Right hindlimb (tissue), 1 donor: ENCODE measurements around the gene C6orf62.
"Not testable (repeated sequence)": the region's sequence is repeated elsewhere in the genome, so short reads cannot be mapped to it uniquely, and the experiment has no call there.

ENCODE experiments used
- DNase-seq: peaks from one replicate; pipeline ENCODE4 v3.0.0-alpha.2; 2018

Gene C6orf62

DNA sequence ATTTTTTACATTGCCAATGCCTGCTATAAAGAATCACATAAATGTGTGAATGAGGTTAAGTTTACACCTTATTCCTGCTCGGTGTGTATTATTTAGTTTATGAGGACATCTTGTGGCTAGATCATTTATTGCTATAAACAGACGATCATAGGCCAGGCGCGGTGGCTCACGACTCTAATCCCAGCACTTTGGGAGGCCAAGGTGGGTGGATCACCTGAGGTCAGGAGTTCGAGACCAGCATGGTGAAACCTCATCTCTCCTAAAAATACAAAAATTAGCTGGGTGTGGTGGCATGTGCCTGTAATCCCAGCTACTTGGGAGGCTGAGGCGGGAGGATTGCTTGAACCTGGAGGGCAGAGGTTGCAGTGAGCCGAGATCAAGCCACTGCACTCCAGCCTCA lies 23.3 kb downstream of the C6orf62 start:
- not testable (repeated sequence) for DNase-seq

DNA sequence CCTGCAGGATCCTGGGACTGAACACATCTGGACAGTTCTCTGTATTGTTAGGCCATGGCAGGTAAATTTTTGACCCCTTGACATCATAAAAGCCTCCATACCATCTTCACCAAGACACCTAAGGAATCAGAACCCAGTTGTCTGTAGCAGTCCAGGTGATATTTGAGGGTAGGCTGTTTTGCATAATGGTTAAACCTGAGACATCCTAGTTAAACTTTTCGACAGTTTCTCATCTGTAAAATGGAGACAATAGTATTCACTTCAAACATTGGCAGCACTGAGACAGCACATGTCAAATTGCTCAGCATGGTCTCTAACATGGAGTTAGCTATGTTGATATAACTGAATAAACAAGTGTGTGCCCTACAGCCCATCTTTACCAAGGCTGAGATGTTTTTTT lies 24.8 kb downstream of the C6orf62 start:
- no peak for DNase-seq

DNA sequence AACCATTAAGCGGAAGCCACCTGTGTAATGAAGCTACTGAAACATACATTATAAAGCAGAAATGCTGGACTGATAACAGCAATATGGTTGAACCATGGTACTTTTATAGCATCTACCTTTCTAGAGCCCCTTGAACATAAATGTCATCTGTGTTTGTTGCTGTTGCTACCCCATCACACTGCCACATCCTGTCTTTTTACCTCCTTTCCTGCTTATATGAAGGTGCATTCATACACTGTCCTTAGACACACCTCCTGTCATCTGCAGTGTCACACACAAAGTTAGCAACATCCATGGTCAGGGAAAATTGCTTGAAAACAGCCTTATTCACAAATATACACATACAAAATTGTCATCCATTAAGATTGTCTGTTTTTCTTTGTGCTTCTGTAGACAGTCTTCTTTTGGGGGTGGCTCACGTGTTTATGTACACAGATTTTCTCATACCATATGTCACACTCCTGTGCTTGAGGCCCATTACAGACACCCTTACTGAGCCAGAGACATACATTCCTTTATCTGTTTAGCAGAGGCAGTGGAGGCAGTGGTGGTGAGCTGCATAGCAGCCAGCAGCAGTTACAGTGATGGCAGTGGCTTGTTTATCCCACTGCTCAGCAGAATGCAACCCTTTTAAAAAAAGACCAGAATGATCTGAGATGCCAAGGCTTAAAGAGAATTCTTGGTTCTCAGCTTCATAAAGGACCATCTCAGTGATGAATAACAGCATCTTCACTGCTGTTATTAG lies 25.9 kb downstream of the C6orf62 start:
- no peak for DNase-seq

DNA sequence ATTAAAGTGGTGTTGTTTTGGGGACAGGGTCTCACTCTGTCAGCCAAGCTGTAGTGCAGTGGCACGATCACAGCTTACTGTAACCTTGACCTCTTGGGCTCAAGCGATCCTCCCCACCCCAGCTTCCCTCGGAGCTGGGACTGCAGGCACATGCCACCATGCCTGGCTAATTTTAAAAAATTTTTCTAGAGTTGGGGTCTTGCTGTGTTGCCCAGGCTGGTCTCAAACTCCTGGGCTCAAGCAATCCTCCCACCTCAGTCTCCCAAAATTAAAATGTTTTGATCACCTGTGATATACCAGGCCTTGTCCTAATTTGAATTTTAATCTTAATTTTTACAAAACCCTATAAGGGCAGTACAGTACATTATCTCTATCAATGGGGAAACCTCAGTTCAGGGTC lies 26.5 kb downstream of the C6orf62 start:
- DNase-seq, result no peak

DNA sequence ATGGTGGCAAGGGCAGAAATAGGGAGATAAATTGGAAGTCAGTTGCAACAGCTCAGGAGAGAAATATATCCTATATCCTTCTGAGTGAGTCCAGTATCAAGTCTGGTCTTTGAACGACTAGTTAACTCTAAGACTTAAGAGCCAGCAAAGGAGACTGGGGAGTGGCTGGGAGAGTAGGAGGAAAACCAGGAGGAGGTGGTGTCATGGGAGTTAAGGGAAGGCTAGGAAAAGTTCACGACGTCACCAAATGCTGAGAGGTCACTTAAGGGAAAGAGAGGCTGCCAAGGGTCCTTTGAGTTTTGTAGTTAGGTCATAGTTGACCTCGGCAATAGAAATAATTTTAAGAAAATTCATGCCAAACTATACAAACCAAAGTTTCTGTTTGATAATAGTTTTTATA lies 27.0 kb downstream of the C6orf62 start:
- DNase-seq, result no peak

DNA sequence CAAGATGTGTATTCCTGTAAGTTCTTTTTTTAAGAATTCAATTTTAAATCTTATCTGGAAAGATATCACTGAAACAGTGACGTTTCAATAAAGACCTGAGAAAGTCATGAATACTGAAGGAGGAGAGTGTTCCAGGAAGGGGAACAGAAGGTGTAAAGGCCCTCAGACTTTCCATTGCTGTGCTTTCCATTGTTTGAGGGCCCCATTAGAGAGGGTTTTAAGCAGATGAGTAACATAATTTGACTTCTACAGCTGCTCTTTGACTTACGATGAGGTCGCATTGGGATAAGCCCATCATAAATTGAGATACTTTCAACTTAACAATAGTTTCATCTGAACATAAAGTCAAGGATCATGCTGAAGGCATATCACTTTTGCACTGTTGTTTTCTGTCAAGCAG lies 27.4 kb downstream of the C6orf62 start:
- no peak for DNase-seq

DNA sequence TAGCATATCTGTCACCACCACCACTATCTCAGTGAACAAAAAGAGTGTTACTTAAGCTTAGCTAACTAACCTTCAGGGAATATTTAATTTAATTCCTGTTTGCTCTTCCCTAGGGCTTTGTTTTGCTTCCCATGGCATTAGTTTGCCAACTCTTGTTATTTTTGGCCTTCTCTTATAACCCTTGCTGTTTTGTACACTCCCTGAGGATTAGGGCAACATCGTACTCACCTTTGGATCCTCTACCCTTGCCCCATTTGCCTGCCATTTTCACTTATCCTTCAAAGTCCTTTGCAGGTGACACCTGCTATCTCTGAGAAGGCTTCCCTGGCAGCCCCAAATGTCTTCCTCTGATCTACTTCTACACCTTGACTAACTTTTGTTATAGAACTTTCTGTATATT lies 28.4 kb downstream of the C6orf62 start:
- no peak for DNase-seq

DNA sequence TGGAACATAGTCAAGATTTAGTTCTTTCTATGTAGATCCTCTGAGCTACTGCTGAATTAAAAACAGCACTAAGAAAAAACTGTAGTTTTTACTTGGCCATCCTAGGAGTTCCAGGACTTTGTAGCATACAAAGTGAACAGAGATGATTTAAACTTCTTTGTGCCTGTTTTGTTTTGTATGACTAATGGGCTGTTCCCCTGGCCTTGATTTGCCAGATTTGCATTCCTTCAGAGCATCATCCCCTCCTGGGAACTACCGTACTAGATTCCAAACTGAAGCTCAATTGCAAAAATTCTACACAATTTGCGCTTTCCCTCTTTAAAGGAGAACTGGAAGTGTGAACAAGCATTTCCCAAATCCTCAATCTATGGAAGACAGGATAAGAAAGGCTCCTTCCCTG lies 29.0 kb downstream of the C6orf62 start:
- DNase-seq, result no peak

DNA sequence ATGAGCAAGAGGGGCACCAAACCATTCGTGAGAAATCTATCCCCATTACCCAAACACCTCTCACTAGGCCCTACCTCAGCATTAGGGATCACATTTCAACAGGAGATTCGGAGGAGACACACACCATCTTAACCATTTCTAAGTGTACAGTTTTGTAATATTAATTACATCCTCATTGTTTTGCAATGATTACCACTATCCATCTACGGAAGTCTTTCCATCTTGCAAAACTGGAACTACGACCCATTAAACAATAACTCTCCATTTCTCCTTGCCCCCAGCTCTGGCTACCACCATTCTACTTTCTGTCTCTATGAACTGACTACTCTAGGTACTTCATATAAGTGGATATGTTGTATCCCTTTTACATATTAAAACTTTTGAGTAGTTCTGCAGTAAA lies 32.0 kb downstream of the C6orf62 start:
- DNase-seq, result no peak

DNA sequence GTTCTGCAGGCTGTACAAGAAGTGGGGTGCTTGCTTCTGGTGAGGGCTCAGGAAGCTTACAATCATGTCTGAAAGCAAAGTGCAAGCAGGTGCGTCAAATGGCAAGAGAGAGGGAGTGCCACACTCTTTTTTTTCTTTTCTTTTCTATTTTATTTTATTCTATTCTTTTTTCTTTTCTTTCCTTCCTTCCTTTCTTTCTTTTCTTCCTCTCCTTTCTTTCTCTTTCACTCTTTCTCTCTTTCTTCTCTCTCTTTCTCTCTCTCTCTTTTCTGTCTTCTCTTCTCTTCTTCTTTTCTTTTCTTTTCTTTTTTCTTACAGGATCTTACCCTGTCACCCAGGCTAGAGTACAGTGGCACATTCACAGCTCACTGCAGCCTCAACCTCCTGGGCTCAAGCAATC lies 32.5 kb downstream of the C6orf62 start:
- DNase-seq, result no peak

DNA sequence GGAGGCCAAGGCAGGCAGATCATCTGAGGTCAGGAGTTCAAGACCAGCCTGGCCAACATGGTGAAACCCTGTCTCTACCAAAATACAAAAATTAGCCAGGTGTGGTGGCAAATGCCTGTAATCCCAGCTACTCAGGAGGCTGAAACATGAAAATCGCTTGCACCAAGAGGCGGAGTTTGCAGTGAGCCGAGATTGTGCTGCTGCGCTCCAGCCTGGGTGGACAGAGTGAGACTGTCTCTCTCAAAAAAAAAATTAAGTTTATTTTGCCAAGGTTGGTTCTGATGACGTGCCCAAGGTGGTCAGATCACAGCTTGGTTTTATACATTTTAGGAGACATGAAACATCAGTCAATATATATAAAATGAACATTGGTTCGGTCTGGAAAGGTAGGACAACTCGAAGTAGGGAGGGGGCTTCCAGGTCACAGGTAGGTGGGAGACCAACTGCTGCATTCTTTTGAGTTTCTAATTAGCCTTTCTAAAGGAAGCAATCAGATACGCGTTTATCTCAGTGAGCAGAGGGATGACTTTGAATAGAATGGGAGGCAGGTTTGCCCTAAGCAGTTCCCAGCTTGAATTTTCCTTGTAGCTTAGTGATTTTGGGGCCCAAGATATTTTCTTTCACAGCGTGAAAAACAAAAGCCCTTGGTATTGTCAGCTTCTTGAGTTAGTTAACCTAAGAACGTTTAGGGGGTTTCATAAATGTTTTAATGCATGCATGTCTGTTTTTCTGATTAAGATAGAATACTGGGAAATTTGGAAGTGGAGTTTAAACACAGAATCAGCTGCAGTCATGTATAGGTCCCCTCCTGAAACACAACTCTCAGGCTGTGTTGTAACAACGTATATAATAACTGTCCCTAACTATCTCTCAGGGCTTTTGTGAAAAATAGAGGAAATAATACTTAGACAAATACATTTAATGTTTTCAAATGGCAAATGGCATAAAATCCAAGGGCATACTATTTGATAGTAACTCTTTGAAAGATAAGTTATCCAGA lies 35.4 kb downstream of the C6orf62 start:
- no peak for DNase-seq

DNA sequence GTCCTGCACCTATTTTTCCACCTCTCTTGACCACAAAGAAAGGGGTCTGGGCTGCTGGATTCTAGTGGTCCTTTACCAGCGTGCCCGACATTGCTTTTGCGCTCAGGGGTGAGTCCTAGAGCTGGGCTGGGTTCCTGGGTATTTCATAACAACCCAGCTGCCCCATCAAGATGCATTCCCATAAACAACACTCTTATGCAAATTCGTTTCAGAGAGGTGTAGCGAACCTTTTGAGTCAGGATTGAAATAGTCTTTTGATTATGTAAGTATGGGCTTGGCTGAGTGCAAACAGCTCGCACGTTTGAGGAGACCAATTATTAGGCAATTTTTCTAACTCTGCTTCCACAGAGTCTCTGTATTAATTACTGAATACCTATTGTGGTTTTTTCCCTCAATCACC lies 38.4 kb downstream of the C6orf62 start:
- no peak for DNase-seq

DNA sequence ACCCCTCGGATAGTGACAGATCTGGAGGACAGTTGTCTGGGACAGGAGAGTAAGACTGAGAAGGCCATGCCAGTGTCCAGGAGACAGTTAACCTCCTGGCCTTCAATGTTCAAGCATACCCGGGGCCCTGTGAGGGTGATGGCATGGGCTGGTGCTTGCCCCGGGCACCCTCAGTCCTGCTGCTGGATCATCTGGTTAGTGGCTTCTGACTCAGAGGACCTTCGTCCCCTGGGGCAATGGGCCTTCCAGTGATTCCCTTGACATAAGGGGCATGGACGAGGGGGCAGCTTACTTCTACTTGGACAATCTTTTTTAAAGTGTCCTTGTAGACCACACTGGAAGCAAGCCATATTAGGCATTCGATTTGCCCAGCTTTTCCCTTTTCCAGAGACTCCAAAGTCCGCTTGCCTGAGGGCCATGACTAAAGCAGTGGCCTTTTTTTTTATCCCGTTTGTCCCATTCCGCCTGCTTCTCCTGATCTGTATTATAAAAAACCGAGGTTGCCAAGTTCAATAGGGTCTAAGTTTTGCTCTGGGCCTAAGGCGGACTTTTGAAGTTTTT lies 40.1 kb downstream of the C6orf62 start:
- not testable (repeated sequence) for DNase-seq

DNA sequence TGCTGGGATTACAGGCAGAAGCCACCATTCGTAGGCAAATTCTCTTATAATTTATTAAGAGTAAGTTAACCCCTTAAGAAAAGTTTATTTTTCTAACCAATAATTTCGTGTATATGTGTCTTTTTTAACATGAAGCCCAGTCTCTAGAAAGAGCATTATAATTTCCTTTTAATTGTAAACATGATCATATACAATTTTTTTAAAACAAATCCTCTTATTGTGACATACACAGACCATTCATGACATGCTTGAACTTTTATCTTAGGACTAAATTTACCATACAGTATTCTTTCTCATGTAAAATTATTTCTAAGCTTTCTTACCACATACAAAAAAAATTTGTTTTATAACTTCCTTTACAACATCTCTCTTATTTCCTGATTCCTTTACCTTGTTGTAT lies 45.3 kb downstream of the C6orf62 start:
- DNase-seq, result no peak

DNA sequence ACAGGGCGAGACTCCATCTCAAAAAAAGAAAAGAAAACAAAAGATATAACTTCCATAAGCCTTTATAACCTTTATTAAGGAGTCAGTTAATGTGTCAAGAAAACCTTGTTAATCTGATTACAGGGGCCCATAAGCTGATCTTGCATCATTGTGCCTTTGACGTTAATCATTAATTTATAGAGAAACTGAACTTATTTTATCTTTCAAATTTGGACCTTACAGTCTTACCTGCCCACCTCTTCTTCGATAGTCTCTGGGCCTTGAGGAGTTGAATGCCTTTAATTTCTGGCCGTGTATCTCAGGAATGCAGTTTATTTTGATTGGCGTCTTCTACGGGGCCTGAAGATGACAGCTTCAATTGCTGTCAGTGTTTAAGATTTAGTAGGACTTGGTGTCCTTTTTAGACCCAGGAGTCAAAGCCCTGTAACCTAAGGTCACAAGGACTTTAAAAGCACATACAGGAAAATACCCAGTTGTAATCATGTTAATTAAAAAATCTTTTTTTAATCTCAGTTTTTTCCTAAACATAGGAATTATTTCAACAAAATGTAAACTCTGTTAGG lies 46.3 kb downstream of the C6orf62 start:
- DNase-seq, result no peak

DNA sequence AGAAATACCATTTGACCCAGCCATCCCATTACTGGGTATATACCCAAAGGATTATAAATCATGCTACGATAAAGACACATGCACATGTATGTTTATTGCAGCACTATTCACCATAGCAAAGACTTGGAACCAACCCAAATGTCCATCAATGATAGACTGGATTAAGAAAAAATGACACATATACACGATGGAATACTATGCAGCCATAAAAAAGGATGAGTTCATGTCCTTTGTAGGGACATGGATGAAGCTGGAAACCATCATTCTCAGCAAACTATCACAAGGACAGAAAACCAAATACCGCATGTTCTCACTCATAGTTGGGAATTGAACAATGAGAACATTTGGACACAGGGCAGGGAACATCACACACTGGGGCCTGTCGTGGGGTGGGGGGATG lies 47.9 kb downstream of the C6orf62 start:
- not testable (repeated sequence) for DNase-seq

DNA sequence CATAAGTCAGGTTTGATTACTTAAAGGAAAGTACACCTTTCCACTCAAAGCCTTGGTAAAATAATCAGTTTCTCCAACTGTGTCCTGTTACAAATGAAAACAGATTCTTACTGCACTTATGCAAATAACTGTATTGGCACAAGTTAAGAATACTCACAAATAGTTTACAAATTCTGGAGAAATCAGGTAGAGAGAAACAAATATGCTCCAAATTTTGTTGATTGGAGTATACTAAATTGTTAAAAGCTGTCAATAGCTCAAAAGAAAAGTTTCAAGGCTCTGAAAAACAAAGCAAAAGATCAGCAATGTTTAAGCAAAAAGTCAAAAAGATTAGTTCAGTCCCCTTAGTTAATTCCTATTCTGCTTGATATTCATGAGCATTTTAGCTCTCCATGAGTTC lies 48.5 kb downstream of the C6orf62 start:
- not testable (repeated sequence) for DNase-seq

DNA sequence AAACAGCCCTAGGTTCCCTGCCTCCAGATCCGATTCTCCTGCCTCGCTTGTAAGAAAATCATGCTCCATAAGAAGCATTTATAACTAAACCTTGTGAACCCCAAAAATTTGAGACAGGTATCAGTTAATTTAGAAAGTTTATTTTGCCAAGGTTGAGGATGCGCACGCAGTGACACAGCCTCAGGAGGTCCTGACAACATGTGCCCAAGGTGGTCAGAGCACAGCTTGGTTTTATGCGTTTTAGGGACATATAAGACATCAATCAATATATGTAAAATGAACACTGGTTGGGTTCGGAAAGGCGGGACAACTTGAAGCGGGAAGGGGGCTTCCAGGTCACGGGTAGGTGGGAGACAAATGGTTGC lies 50.0 kb downstream of the C6orf62 start:
- DNase-seq, result no peak

DNA sequence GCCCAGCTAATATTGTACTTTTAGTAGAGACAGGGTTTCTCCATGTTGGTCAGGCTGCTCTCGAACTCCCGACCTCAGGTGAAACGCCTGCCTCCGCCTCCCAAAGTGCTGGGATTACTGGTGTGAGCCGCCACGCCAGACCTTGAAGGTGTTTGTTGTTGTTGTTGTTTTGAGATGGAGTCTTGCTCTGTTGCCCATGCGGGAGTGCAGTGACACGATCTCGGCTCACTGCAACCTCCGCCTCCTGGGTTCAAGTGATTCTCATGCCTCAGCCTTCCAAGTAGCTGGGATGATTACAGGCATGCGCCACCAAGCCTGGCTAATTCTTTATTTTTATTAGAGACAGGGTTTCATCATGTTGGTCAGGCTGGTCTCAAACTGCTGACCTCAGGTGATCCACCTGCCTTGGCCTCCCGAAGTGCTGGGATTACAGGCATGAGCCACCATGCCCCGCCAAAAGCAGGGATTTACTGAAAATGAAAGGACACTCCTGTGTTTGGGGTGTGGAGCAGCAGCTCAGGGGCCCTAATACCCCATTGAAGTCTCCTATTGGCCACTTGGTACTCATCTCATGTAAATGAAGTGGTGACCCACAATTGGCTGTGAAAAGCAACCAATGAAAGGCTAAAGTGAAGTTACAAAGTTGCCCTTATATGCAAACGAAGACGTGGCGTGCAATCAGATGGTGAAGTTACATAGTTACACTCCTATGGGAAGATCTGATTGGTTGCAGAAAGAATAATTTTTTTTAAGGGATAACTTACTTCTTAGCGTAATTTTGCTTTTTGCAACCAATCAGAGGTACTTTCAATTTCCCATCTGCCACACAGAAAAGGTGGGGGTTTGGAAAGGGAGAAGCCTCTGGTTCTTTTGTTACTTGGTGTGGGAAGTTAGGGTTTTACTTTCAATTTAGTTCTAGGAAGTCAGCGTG lies 50.6 kb downstream of the C6orf62 start:
- not testable (repeated sequence) for DNase-seq

DNA sequence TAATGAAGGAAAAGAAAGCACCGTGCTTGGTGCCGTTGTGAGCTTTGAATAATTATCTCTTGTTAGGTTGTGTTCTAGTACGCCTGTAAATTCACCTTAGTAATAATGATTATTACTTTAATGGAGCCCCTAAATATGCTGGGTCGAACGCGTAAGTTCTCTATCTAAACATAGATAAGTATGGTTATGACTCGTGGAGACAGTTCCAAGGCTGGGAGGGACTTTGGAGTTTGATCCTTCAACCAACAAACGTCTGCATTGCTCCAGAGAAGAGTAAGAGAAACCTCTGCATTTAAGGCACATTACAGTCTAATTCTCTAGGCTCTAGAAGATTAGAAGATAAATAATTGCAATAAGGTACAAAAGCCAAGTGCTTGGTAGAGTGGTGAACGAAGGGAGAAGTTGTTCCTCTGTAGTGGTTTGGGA lies 51.6 kb downstream of the C6orf62 start:
- no peak for DNase-seq

DNA sequence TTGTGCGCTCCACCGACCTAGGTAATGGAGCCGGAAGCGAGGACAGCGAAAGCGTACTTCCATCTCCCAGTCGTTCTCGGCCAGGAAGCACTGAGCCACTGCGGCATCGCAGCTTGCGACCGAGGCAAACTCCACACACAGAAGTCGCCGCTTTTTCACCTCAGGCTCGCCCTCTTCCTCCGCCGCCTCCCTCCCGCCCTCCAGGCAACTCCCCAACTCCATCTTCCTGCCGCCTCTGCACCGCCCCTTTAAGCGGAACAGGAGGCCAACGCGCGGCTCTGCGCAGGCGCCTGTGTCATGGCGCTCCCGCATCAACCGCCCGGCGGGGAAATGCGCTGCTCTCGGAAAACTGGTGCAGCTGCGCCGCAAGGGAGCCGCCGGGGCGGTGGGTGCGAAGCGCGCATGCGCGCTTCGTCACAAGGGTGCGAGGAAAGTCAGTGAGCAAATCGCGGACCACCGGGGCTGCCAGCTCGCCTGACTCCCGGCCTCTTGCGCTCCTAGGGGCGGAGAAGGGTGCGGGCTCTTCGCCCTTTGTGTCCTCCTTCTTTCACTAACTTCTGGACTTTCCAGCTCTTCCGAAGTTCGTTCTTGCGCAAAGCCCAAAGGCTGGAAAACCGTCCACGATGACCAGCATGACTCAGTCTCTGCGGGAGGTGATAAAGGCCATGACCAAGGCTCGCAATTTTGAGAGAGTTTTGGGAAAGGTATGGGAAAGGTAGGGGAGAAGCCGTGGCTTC lies 52.1 kb downstream of the C6orf62 start, which contains the start of the genes ACOT13 and TDP2:
Gene ACOT13 (plus strand): TSS at position 437 of the 737 bp plus-strand sequence. CDS start 187 bp downstream, at position 624.
Gene TDP2 (minus strand): TSS at position 259 of the 737 bp plus-strand sequence. CDS start 37 bp downstream, at position 222.
- DNase-seq, result peak; percentile 98
